Ishikawa (cell line): ENCODE data around the gene TBL2.

Experiments used
- CEBPB ChIP-seq: IDR thresholded peaks from 2 replicates; pipeline ENCODE4 v1.6.1; 2012
- CREB1 ChIP-seq: IDR thresholded peaks from 2 replicates; pipeline ENCODE4 v1.6.1; 2012; ENCODE audit warnings: low read depth
- EP300 ChIP-seq: IDR thresholded peaks from 2 replicates; pipeline ENCODE4 v1.6.1; 2012; ENCODE audit warnings: borderline replicate concordance
- RAD21 ChIP-seq: IDR thresholded peaks from 2 replicates; pipeline ENCODE4 v1.6.1; 2012; ENCODE audit warnings: low read depth
- REST ChIP-seq: IDR thresholded peaks from 2 replicates; pipeline ENCODE4 v1.6.1; 2012; ENCODE audit warnings: low read depth, mild to moderate bottlenecking
- TAF1 ChIP-seq: IDR thresholded peaks from 2 replicates; pipeline ENCODE4 v1.6.1; 2012; ENCODE audit warnings: low read depth, mild to moderate bottlenecking
- TCF12 ChIP-seq: IDR thresholded peaks from 2 replicates; pipeline ENCODE4 v1.6.1; 2012; ENCODE audit warnings: low read depth

GRCh38 chr7:73519867-73520672 lies 58.3 kb downstream of the TBL2 start:
- TF ChIP-seq EP300 (no peak), TCF12 (no peak), TAF1 (no peak), CEBPB (no peak), RAD21 (no peak), CREB1 (no peak), REST (no peak)
